ENCODE results near the gene DOCK1. TPM values are rescaled to one million over a fixed set of nuclear protein-coding genes. Genes with fewer than 3 reads are reported as not detected.

DOCK1 gene
- total RNA-seq, 1 experiment from 2014 or later: 82.2 TPM

- no peak for DNase-seq
- peaks cover 14% of the 10 kb centered on the region; the same call in 1 of the 2 replicates for H3K4me1 ChIP-seq
- no peaks in the 10 kb centered on the region for H3K27me3 ChIP-seq (replicated peaks; ENCODE audit: control insufficient read depth, insufficient read depth, low read length)
- CTCF ChIA-PET: no interaction called here
- H3K9me3 ChIP-seq: no peaks in the 10 kb centered on the region
- no peak overlapping the region for H3K4me3 ChIP-seq (ENCODE audit: low read depth, low read length)
- H3K36me3 ChIP-seq (ENCODE audit: control insufficient read depth, insufficient read depth, low read length): peaks cover 1% of the 10 kb centered on the region
- TF ChIP-seq, protein P1, sequence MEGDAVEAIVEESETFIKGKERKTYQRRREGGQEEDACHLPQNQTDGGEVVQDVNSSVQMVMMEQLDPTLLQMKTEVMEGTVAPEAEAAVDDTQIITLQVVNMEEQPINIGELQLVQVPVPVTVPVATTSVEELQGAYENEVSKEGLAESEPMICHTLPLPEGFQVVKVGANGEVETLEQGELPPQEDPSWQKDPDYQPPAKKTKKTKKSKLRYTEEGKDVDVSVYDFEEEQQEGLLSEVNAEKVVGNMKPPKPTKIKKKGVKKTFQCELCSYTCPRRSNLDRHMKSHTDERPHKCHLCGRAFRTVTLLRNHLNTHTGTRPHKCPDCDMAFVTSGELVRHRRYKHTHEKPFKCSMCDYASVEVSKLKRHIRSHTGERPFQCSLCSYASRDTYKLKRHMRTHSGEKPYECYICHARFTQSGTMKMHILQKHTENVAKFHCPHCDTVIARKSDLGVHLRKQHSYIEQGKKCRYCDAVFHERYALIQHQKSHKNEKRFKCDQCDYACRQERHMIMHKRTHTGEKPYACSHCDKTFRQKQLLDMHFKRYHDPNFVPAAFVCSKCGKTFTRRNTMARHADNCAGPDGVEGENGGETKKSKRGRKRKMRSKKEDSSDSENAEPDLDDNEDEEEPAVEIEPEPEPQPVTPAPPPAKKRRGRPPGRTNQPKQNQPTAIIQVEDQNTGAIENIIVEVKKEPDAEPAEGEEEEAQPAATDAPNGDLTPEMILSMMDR (IDR thresholded peaks at IDR 0.05; ENCODE audit: insufficient read depth in 1 of 2, low read depth in 1 of 2, low read length in 1 of 2, severe bottlenecking in 1 of 2, unreplicated experiment in 1 of 2): no peak
- H3K36me3 Mint-ChIP-seq (ENCODE audit: insufficient read depth, unreplicated experiment): peaks cover 45% of the 10 kb centered on the region
- BruUV-seq (replicated peaks): no TSS peak
- no peaks in the 10 kb centered on the region for H3K9me3 Mint-ChIP-seq (ENCODE audit: unreplicated experiment)
- no peak overlapping the region for H3K27ac Mint-ChIP-seq (ENCODE audit: unreplicated experiment)
- POLR2A ChIA-PET: no interaction called here
- peaks cover 5% of the 10 kb centered on the region for H3K4me1 Mint-ChIP-seq (ENCODE audit: low read depth, unreplicated experiment)
- H3K27me3 Mint-ChIP-seq (ENCODE audit: insufficient read depth, unreplicated experiment): no peaks in the 10 kb centered on the region
- intact Hi-C loops (cut with micrococcal nuclease; ENCODE audit: unreplicated experiment): no loop called here
- no peak overlapping the region for H3K4me3 Mint-ChIP-seq (ENCODE audit: unreplicated experiment)
These were observed 26.3 kb downstream of the DOCK1 start for GRCh38 chr10:126931544-126931943.

DNA sequence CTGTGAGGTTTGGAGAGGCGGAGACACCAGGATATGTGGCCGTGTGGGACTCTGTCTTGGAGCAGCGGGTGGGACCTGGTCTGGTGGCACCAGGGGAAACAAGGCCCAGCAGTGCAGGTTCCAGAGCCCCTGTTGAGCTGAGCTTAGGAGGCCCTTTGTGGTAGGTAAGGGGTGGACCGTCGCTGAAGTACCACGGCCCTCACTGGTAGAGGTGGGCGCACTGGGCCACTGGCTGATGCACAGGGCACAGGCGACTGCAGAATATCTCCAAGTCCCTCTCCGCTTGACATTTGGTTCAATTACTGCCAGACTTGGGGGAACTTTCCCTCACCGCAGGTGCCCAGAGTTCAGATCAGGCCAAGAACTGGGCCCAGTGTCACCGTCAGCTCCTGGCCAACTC is 27.3 kb downstream of the DOCK1 start:
- Mint-ChIP-seq H3K9me3 (ENCODE audit: unreplicated experiment) (no peaks in the 10 kb centered on the region), H3K4me3 (ENCODE audit: unreplicated experiment) (no peak overlapping the region), H3K27ac (ENCODE audit: unreplicated experiment) (peak overlapping the region; percentile 38), H3K27me3 (ENCODE audit: insufficient read depth, unreplicated experiment) (no peaks in the 10 kb centered on the region), H3K36me3 (ENCODE audit: insufficient read depth, unreplicated experiment) (peaks cover 35% of the 10 kb centered on the region), H3K4me1 (ENCODE audit: low read depth, unreplicated experiment) (peaks cover 5% of the 10 kb centered on the region)
- DNase-seq: no peak
- H3K4me1 ChIP-seq: peaks cover 7% of the 10 kb centered on the region; the same call in 1 of the 2 replicates
- no peaks in the 10 kb centered on the region for H3K27me3 ChIP-seq (replicated peaks; ENCODE audit: control insufficient read depth, insufficient read depth, low read length)
- intact Hi-C loops (cut with micrococcal nuclease; ENCODE audit: unreplicated experiment): no loop called here
- ChIA-PET CTCF (no interaction called here), POLR2A (no interaction called here)
- H3K9me3 ChIP-seq: no peaks in the 10 kb centered on the region
- H3K36me3 ChIP-seq (ENCODE audit: control insufficient read depth, insufficient read depth, low read length): peaks cover 1% of the 10 kb centered on the region
- TF ChIP-seq, protein P1 (IDR thresholded peaks at IDR 0.05; ENCODE audit: insufficient read depth in 1 of 2, low read depth in 1 of 2, low read length in 1 of 2, severe bottlenecking in 1 of 2, unreplicated experiment in 1 of 2): no peak
- BruUV-seq (replicated peaks): no TSS peak
- H3K4me3 ChIP-seq (ENCODE audit: low read depth, low read length): no peak overlapping the region

- BruUV-seq (replicated peaks): no TSS peak
- intact Hi-C loops (cut with micrococcal nuclease; ENCODE audit: unreplicated experiment): no loop called here
- Histone ChIP-seq H3K9me3 (no peaks in the 10 kb centered on the region), H3K36me3 (ENCODE audit: control insufficient read depth, insufficient read depth, low read length) (no peaks in the 10 kb centered on the region), H3K27me3 (replicated peaks; ENCODE audit: control insufficient read depth, insufficient read depth, low read length) (no peaks in the 10 kb centered on the region), H3K4me1 (peaks cover 7% of the 10 kb centered on the region; the same call in 1 of the 2 replicates), H3K4me3 (ENCODE audit: low read depth, low read length) (no peak overlapping the region)
- POLR2A ChIA-PET: no interaction called here
- H3K4me3 Mint-ChIP-seq (ENCODE audit: unreplicated experiment): no peak overlapping the region
- H3K9me3 Mint-ChIP-seq (ENCODE audit: unreplicated experiment): no peaks in the 10 kb centered on the region
- H3K36me3 Mint-ChIP-seq (ENCODE audit: insufficient read depth, unreplicated experiment): peaks cover 29% of the 10 kb centered on the region
- CTCF ChIA-PET: no interaction called here
- no peaks in the 10 kb centered on the region for H3K4me1 Mint-ChIP-seq (ENCODE audit: low read depth, unreplicated experiment)
- no peaks in the 10 kb centered on the region for H3K27me3 Mint-ChIP-seq (ENCODE audit: insufficient read depth, unreplicated experiment)
- TF ChIP-seq, protein P1 (IDR thresholded peaks at IDR 0.05; ENCODE audit: insufficient read depth in 1 of 2, low read depth in 1 of 2, low read length in 1 of 2, severe bottlenecking in 1 of 2, unreplicated experiment in 1 of 2): no peak
- peak overlapping the region; percentile 38 for H3K27ac Mint-ChIP-seq (ENCODE audit: unreplicated experiment)
- no peak for DNase-seq
These were observed 27.9 kb downstream of the DOCK1 start for GRCh38 chr10:126933116-126933515.
